Endodermal cell (in vitro differentiated cells): ENCODE measurements around the gene ARL14. TPM values are rescaled to one million over a fixed set of nuclear protein-coding genes. Genes with fewer than 3 reads are reported as not detected.

Experiments used
- DNase-seq: peaks from one replicate; pipeline ENCODE4 v3.0.0-alpha.2; 2017
- H3K27ac ChIP-seq: 2 replicates; pipeline ENCODE4 v1.5.1; 2013; ENCODE audit warnings: mild to moderate bottlenecking, low read depth, low read length, moderate library complexity
- H3K27me3 ChIP-seq: 2 replicates; pipeline ENCODE4 v1.6.1; 2013; ENCODE audit warnings: mild to moderate bottlenecking, low read length, moderate library complexity; ENCODE audit not compliant: insufficient read depth, control insufficient read depth, poor library complexity, severe bottlenecking
- H3K36me3 ChIP-seq: 2 replicates; pipeline ENCODE4 v1.7.0; 2013; ENCODE audit warnings: mild to moderate bottlenecking, low read length, moderate library complexity; ENCODE audit not compliant: control insufficient read depth, insufficient read depth
- H3K4me1 ChIP-seq: one replicate; pipeline ENCODE4 v1.7.0; 2013; ENCODE audit warnings: low read length; ENCODE audit not compliant: control insufficient read depth, insufficient read depth
- H3K4me3 ChIP-seq: 2 replicates; pipeline ENCODE4 v1.5.1; 2013; ENCODE audit warnings: mild to moderate bottlenecking, low read length, moderate library complexity
- H3K9ac ChIP-seq: 2 replicates; pipeline ENCODE4 v1.6.1; 2013; ENCODE audit warnings: mild to moderate bottlenecking, low read length, moderate library complexity; ENCODE audit not compliant: poor library complexity, severe bottlenecking; ENCODE audit errors: extremely low read depth
- H3K9me3 ChIP-seq: 2 replicates; pipeline ENCODE4 v1.6.1; 2013; ENCODE audit warnings: mild to moderate bottlenecking, low read length, moderate library complexity; ENCODE audit not compliant: control insufficient read depth
- H3K27ac Mint-ChIP-seq: 2 replicates; pipeline ENCODE4 v1.8.0; 2020; ENCODE audit warnings: mixed read lengths
- H3K27me3 Mint-ChIP-seq: 2 replicates; pipeline ENCODE4 v1.8.0; 2021; ENCODE audit warnings: mild to moderate bottlenecking, mixed read lengths; ENCODE audit not compliant: insufficient read depth
- H3K36me3 Mint-ChIP-seq: 2 replicates; pipeline ENCODE4 v1.8.0; 2020; ENCODE audit warnings: low read depth, mixed read lengths
- H3K4me1 Mint-ChIP-seq: 2 replicates; pipeline ENCODE4 v1.8.0; 2020; ENCODE audit warnings: mixed read lengths
- H3K4me3 Mint-ChIP-seq: 2 replicates; pipeline ENCODE4 v1.8.0; 2020; ENCODE audit warnings: mild to moderate bottlenecking, moderate library complexity, mixed read lengths
- H3K9me3 Mint-ChIP-seq: 2 replicates; pipeline ENCODE4 v1.8.0; 2020; ENCODE audit warnings: mild to moderate bottlenecking, mixed read lengths
- CTCF ChIP-seq: fragments of 200-600 bp; sonication (generic); conservative IDR thresholded peaks from 2 replicates; pipeline ENCODE4 v1.5.0; 2021; ENCODE audit warnings: antibody characterized with exemption, mild to moderate bottlenecking
- WGBS, 2 experiments: methylation state at CpG; one replicate each; pipeline versions ENCODE4 v1.1.5 to v1.1.7; 2013; ENCODE audit warnings: missing lambda C conversion rate in 2 of 2, mixed read lengths in 1 of 2; ENCODE audit not compliant: insufficient coverage in 1 of 2, insufficient read length in 1 of 2; 5-methylcytosine and 5-hydroxymethylcytosine counted together
- total RNA-seq, 2 donors: library from RNA; stranded (reverse); fragmentation: NEBNext Ultra II Directional in 1 of 2; extraction: Animal tissue kit (Norgen Biotek cat#: 25700) in 1 of 2; gene quantifications; 2 replicates in 1 of 2; 3 replicates in 1 of 2; pipeline ENCODE4 v1.2.1, GENCODE V29; 2021

The ARL14 gene
- total RNA-seq, 2 donors from 2014 or later: not detected

DNA sequence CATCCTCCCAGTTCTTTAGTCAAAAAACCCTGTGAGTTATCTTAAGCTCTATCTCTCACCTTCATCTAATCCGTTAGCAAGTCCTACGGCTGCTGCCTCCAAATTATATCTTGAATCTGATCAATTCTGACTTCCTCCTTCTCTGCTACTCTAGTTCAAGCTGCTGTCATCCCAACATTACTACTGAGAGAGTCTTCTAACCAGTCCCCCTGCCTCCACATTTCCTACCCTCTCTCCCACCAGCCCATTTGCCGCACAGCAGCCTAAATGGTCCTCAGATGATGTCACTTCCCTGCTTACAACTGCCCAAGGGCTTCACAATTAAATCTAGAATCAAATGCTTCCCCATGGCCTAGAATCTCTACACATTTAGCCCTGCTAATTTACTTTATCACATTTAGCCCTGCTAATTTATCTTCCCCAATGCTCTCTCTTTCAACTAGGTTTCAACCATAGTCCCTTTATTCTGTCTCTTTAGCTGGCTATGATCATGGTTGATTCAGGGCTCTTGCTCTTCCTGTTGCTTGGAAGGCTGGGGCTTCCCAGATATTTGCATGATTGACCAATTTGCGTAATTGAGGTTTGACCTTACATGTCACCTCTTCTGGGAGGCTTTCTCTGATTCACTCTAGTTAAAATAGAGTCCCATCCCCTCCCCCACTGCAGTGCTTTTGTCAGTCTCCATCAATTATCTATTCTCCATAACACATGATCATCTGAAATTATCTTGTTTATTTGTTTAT is 11.0 kb upstream of the ARL14 start:
- peaks cover 53% of the 10 kb centered on the region for H3K27me3 ChIP-seq
- H3K27ac ChIP-seq: no peak overlapping the region
- H3K4me3 Mint-ChIP-seq: no peak overlapping the region
- H3K9ac ChIP-seq: no peak overlapping the region
- H3K4me1 Mint-ChIP-seq: peaks cover 23% of the 10 kb centered on the region
- H3K9me3 ChIP-seq: no peaks in the 10 kb centered on the region
- H3K36me3 Mint-ChIP-seq: no peaks in the 10 kb centered on the region
- peaks cover 69% of the 10 kb centered on the region for H3K27me3 Mint-ChIP-seq
- TF ChIP-seq CTCF: no peak
- 58 to 61% methylated on average over 4 of the region's 4 CpGs for WGBS, 2 experiments
- no peak overlapping the region for H3K27ac Mint-ChIP-seq
- peaks cover 11% of the 10 kb centered on the region for H3K4me1 ChIP-seq
- H3K4me3 ChIP-seq: no peak overlapping the region
- H3K9me3 Mint-ChIP-seq: no peaks in the 10 kb centered on the region
- H3K36me3 ChIP-seq: no peaks in the 10 kb centered on the region
- DNase-seq: no peak

DNA sequence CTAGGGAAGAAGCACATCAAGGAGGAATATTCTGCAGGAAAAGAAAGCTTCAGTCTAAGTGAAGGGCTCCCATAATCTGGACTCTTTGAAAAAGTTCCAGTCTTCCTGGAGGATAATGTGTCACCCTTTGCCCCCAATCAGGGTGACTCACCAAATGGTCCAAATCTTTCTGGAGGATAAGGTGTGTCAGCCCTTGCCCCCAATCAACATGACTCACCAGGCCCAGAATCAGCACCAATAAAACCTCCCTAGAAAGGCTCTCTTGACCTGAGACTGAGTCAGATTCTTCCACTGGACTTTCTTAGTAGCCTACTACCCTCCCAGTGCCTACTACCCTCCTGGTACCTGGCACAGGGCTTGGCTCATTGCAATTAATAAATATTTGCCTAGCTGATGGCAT is 9.5 kb upstream of the ARL14 start:
- H3K36me3 ChIP-seq: no peaks in the 10 kb centered on the region
- H3K4me1 Mint-ChIP-seq: peaks cover 23% of the 10 kb centered on the region
- H3K9me3 ChIP-seq: no peaks in the 10 kb centered on the region
- H3K4me3 ChIP-seq: no peak overlapping the region
- no peak overlapping the region for H3K9ac ChIP-seq
- no peaks in the 10 kb centered on the region for H3K9me3 Mint-ChIP-seq
- H3K27ac ChIP-seq: no peak overlapping the region
- peaks cover 77% of the 10 kb centered on the region for H3K27me3 Mint-ChIP-seq
- no peak for TF ChIP-seq CTCF
- no peak overlapping the region for H3K4me3 Mint-ChIP-seq
- peaks cover 8% of the 10 kb centered on the region for H3K4me1 ChIP-seq
- peaks cover 64% of the 10 kb centered on the region for H3K27me3 ChIP-seq
- H3K27ac Mint-ChIP-seq: no peak overlapping the region
- no peaks in the 10 kb centered on the region for H3K36me3 Mint-ChIP-seq
- DNase-seq: no peak

DNA sequence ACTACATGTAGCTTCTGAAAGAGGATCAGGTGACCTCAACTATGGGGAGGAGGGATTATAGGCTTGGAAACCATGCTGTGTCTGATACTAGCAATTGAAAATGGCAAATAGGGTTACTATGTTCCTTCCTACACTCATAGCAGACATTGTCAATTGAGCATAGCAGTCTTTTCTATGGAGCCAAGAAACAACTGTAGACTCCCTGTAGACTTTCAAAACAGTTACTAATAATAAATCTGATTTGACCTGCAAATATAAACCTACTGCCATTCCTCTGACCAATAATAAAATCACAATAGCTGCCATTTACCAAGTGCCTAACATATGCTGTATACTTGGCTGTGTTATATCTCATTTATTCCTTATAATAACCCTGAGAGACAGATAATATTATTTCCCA is 8.5 kb upstream of the ARL14 start:
- no peak for TF ChIP-seq CTCF
- Histone ChIP-seq H3K4me1 (peaks cover 8% of the 10 kb centered on the region), H3K27me3 (peaks cover 64% of the 10 kb centered on the region), H3K27ac (no peak overlapping the region), H3K4me3 (no peak overlapping the region), H3K36me3 (no peaks in the 10 kb centered on the region), H3K9me3 (no peaks in the 10 kb centered on the region), H3K9ac (no peak overlapping the region)
- H3K9me3 Mint-ChIP-seq: no peaks in the 10 kb centered on the region
- peaks cover 27% of the 10 kb centered on the region for H3K4me1 Mint-ChIP-seq
- no peaks in the 10 kb centered on the region for H3K36me3 Mint-ChIP-seq
- H3K27me3 Mint-ChIP-seq: peaks cover 79% of the 10 kb centered on the region
- no peak overlapping the region for H3K27ac Mint-ChIP-seq
- H3K4me3 Mint-ChIP-seq: no peak overlapping the region
- no peak for DNase-seq
